HepG2 (cell line): ENCODE measurements around the gene MDH2. TPM values are rescaled to one million over a fixed set of nuclear protein-coding genes. Genes with fewer than 3 reads are reported as not detected.
A peak's percentile ranks its signal among the peaks of the same experiment; 100 is the strongest.

Source experiments
- ELF1 ChIP-seq: sonication (generic); formaldehyde crosslinking; IDR thresholded peaks from 2 replicates; pipeline ENCODE4 v1.4.0; 2020; ENCODE audit warnings: missing genetic modification reagents
- FOXP1 ChIP-seq, 2 experiments: fragments of 450-650 bp in 1 of 2; IDR thresholded peaks; 2 replicates each; pipeline ENCODE4 v1.6.1; 2017 to 2018; ENCODE audit warnings: antibody characterized with exemption in 1 of 2
- HMG20B ChIP-seq: conservative IDR thresholded peaks from 2 replicates; pipeline ENCODE4 v1.6.1; 2016; ENCODE audit warnings: missing genetic modification reagents, missing compliant biosample characterization
- HMGA1 ChIP-seq: sonication (generic); formaldehyde crosslinking; conservative IDR thresholded peaks from 2 replicates; pipeline ENCODE4 v1.4.0; 2020; ENCODE audit warnings: missing genetic modification reagents
- KDM5B ChIP-seq: sonication (generic); formaldehyde crosslinking; IDR thresholded peaks from 2 replicates; pipeline ENCODE4 v1.4.0; 2020; ENCODE audit warnings: missing genetic modification reagents, mild to moderate bottlenecking, borderline replicate concordance
- NBN ChIP-seq: fragments of 450-650 bp; conservative IDR thresholded peaks from 2 replicates; pipeline ENCODE4 v1.6.1; 2017
- NONO ChIP-seq, 2 experiments: fragments of 450-650 bp in 1 of 2; sonication (generic) in 1 of 2; formaldehyde crosslinking in 1 of 2; IDR thresholded peaks in 1 of 2; conservative IDR thresholded peaks in 1 of 2; 2 replicates each; pipeline versions ENCODE4 v1.6.1 to v1.8.0; 2017 to 2022; ENCODE audit warnings: mild to moderate bottlenecking in 1 of 2, missing genetic modification reagents in 1 of 2, moderate library complexity in 1 of 2
- ONECUT2 ChIP-seq: sonication (generic); formaldehyde crosslinking; IDR thresholded peaks from 2 replicates; pipeline ENCODE4 v1.4.0; 2020; ENCODE audit warnings: missing genetic modification reagents
- RBM22 ChIP-seq: fragments of 200-400 bp; formaldehyde crosslinking; optimal IDR thresholded peaks from 2 replicates; pipeline ENCODE3; 2017; ENCODE audit warnings: mild to moderate bottlenecking, low read length, moderate library complexity
- RNF2 ChIP-seq: fragments of 450-650 bp; conservative IDR thresholded peaks from 2 replicates; pipeline ENCODE4 v1.6.1; 2016; ENCODE audit warnings: low read depth
- SALL2 ChIP-seq: sonication (generic); formaldehyde crosslinking; IDR thresholded peaks from 2 replicates; pipeline ENCODE4 v1.8.1; 2023; ENCODE audit warnings: mild to moderate bottlenecking, missing genetic modification reagents, inconsistent platforms
- SP140L ChIP-seq: sonication (generic); formaldehyde crosslinking; IDR thresholded peaks from 2 replicates; pipeline ENCODE4 v1.4.0; 2020; ENCODE audit warnings: missing genetic modification reagents, borderline replicate concordance
- SP5 ChIP-seq: IDR thresholded peaks from 2 replicates; pipeline ENCODE4 v1.6.1; 2016; ENCODE audit warnings: low read depth, borderline replicate concordance
- U2AF2 ChIP-seq: fragments of 200-400 bp; formaldehyde crosslinking; IDR thresholded peaks from 2 replicates; pipeline ENCODE4 v1.6.1; 2017; ENCODE audit warnings: low read depth, mild to moderate bottlenecking, low read length
- ZNF256 ChIP-seq: sonication (generic); formaldehyde crosslinking; conservative IDR thresholded peaks from 2 replicates; pipeline ENCODE4 v1.4.0; 2020; ENCODE audit warnings: missing genetic modification reagents
- ZNF3 ChIP-seq: IDR thresholded peaks from 2 replicates; pipeline ENCODE4 v1.7.0; 2017; ENCODE audit warnings: inconsistent platforms
- ZNF326 ChIP-seq: sonication (generic); formaldehyde crosslinking; IDR thresholded peaks from 2 replicates; pipeline ENCODE4 v1.4.0; 2020; ENCODE audit warnings: missing genetic modification reagents, borderline replicate concordance
- ZNF577 ChIP-seq: sonication (generic); formaldehyde crosslinking; IDR thresholded peaks from 2 replicates; pipeline ENCODE4 v1.4.0; 2020; ENCODE audit warnings: mild to moderate bottlenecking, low read depth, missing genetic modification reagents, borderline replicate concordance
- ZNF772 ChIP-seq: sonication (generic); formaldehyde crosslinking; IDR thresholded peaks from 2 replicates; pipeline ENCODE4 v1.5.0; 2020; ENCODE audit warnings: mild to moderate bottlenecking, missing genetic modification reagents
- ZNF777 ChIP-seq: sonication (generic); formaldehyde crosslinking; IDR thresholded peaks from 2 replicates; pipeline ENCODE4 v1.4.0; 2020; ENCODE audit warnings: missing genetic modification reagents
- ZNF792 ChIP-seq: IDR thresholded peaks from 2 replicates; pipeline ENCODE4 v1.6.1; 2016
- polyA plus RNA-seq, 8 experiments: library from polyadenylated mRNA; depleted of rRNA in 3 of 8; stranded (reverse) in 7 of 8; unstranded in 1 of 8; fragments of >200 nt; fragmentation: Illumina TruSeq in 4 of 8; extraction: Trizol in 4 of 8; gene quantifications; 2 replicates each; pipeline versions ENCODE4 v1.2.1 to v1.2.3, GENCODE V29; 2011 to 2016; ENCODE audit warnings: low read depth in 4 of 8, missing spikeins in 1 of 8, mixed read lengths in 1 of 8; ENCODE audit not compliant: insufficient read depth in 1 of 8
- total RNA-seq, 5 experiments: library from RNA; depleted of rRNA; stranded (reverse); fragments of >200 nt; fragmentation: Illumina TruSeq; extraction: Trizol; gene quantifications; 2 replicates each; pipeline ENCODE4 v1.2.3, GENCODE V29; 2016; ENCODE audit warnings: low read depth in 1 of 5
- TF ChIP-seq, protein P1 (sequence below): IDR thresholded peaks from 2 replicates; pipeline ENCODE4 v1.6.1; 2012; ENCODE audit warnings: low read depth, low read length, improper control_type of control experiment
- TF ChIP-seq, protein P2 (sequence below): sonication (generic); formaldehyde crosslinking; IDR thresholded peaks from 2 replicates; pipeline ENCODE4 v1.4.0; 2020; ENCODE audit warnings: missing genetic modification reagents
- TF ChIP-seq, protein P3 (sequence below): sonication (generic); formaldehyde crosslinking; IDR thresholded peaks from 2 replicates; pipeline ENCODE4 v1.8.0; 2022; ENCODE audit warnings: mild to moderate bottlenecking, missing genetic modification reagents, borderline replicate concordance

MDH2 gene
- total and polyA plus RNA-seq, 2 of the 13 experiments (the other 11 are each of a cell fraction or from before 2014, with no cell fraction given), result 81.4 to 90.3 TPM

DNA sequence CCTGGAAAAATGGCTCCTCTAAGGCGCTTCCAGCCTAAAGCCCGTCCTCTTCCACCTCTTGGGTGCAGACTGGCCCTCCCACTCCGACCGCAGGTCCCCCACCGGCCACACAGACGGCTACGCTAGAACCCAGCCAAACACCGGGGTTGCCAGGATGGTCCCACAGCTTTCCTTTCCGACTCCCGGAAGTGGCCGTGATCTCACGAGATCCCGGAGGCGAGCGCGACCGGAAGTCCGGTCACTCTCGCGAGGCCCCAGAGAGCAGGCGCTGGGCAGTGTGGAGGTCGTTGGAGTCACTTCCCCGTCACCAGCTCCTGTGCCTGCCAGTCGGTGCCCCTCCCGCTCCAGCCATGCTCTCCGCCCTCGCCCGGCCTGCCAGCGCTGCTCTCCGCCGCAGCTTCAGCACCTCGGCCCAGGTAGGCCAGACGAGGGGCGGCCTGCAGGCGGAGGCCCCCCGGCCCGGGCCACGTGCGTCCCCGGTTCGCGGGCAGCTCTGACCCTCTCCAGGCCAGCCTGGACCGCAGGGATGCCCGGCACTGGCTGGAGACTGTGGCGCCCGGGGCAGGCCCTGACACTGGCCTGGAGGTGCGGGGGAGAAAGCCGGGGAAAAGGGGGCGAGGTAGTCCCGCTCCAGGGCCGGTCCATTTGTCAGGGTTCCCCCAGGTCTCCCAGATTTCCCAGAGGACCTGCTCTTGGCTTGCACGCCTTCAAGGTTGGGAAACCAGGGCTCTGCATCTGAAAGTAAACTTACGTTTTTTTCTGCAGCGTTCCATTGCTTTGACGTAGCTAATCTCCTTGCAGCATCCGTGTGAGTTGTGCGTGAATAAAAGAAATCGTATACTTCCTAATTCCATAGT, at the start of gene MDH2, which contains the start of gene STYXL1 (continued):
- TF ChIP-seq, protein P1, sequence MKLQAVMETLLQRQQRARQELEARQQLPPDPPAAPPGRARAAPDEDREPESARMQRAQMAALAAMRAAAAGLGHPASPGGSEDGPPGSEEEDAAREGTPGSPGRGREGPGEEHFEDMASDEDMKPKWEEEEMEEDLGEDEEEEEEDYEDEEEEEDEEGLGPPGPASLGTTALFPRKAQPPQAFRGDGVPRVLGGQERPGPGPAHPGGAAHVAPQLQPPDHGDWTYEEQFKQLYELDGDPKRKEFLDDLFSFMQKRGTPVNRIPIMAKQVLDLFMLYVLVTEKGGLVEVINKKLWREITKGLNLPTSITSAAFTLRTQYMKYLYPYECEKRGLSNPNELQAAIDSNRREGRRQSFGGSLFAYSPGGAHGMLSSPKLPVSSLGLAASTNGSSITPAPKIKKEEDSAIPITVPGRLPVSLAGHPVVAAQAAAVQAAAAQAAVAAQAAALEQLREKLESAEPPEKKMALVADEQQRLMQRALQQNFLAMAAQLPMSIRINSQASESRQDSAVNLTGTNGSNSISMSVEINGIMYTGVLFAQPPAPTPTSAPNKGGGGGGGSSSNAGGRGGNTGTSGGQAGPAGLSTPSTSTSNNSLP, result no peak
- TF ChIP-seq ZNF256 (CRISPR knock-in tag) (peak; percentile 74; the same call in 1 of the 2 replicates), ZNF3 (CRISPR knock-in tag) (no peak), U2AF2 (0 out of 2 replicates have a peak, but pooled peaks have one; percentile 47), HMG20B (peak; percentile 48; the same call in 1 of the 2 replicates), ELF1 (CRISPR knock-in tag) (peak; percentile 99), RBM22 (no peak), SP5 (0 out of 2 replicates have a peak, but pooled peaks have one; percentile 11), ZNF777 (CRISPR knock-in tag) (peak; percentile 78), ONECUT2 (CRISPR knock-in tag) (0 out of 2 replicates have a peak, but pooled peaks have one; percentile 13), ZNF326 (CRISPR knock-in tag) (no peak), ZNF577 (CRISPR knock-in tag) (no peak), RNF2 (0 out of 2 replicates have a peak, but pooled peaks have one; percentile 39), SP140L (CRISPR knock-in tag) (peak; percentile 67; the same call in 1 of the 2 replicates), NBN (no peak), FOXP1 (IDR thresholded peaks at IDR 0.05) (no peak), FOXP1 (CRISPR knock-in tag; IDR thresholded peaks at IDR 0.05) (no peak), ZNF792 (CRISPR knock-in tag) (peak; percentile 88), HMGA1 (CRISPR knock-in tag) (no peak), KDM5B (peak; percentile 89), ZNF772 (CRISPR knock-in tag) (peak; percentile 54; the same call in 1 of the 2 replicates), NONO (IDR thresholded peaks at IDR 0.05) (no peak), NONO (CRISPR knock-in tag; conservative IDR thresholded peaks at IDR 0.05) (peak; percentile 66; the same call in 1 of the 2 replicates), SALL2 (CRISPR knock-in tag) (peak; percentile 79; the same call in 1 of the 2 replicates)
- TF ChIP-seq, protein P2, sequence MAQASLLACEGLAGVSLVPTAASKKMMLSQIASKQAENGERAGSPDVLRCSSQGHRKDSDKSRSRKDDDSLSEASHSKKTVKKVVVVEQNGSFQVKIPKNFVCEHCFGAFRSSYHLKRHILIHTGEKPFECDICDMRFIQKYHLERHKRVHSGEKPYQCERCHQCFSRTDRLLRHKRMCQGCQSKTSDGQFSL (CRISPR knock-in tag), result no peak; the same call in 1 of the 2 replicates
- TF ChIP-seq, protein P3, sequence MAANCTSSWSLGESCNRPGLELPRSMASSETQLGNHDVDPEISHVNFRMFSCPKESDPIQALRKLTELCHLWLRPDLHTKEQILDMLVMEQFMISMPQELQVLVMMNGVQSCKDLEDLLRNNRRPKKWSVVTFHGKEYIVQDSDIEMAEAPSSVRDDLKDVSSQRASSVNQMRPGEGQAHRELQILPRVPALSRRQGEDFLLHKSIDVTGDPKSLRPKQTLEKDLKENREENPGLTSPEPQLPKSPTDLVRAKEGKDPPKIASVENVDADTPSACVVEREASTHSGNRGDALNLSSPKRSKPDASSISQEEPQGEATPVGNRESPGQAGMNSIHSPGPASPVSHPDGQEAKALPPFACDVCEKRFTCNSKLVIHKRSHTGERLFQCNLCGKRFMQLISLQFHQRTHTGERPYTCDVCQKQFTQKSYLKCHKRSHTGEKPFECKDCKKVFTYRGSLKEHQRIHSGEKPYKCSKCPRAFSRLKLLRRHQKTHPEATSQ (CRISPR knock-in tag), result no peak
